Measurements from ENCODE around the gene IFNGR1. TPM values are rescaled to one million over a fixed set of nuclear protein-coding genes. Genes with fewer than 3 reads are reported as not detected.
"Not testable (repeated sequence)": the region's sequence is repeated elsewhere in the genome, so short reads cannot be mapped to it uniquely, and the experiment has no call there.

The IFNGR1 gene
- total and polyA plus RNA-seq, 2 of the 13 experiments (the other 11 are each of a cell fraction or from before 2014, with no cell fraction given): 82.8 to 87.8 TPM

DNA sequence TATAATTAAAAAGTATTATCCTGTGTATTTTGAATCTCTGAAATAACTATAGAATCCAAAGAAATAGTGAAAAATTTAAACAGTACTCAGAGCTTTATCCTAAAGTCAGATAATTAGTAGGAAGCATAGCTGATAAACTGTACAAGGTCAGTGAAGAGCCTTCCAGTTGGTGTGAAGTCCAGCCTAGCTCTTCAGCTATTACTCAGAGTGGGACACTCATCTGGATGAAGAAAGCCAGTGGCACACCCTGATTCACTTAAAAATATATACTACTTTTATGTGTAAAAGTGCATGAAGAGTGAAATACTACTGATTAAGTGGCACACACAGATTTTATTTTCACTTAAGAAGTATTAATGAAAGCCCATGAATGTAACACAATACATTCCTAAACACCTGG is 3.1 kb downstream of the IFNGR1 start:
- H3K27ac ChIP-seq (ENCODE audit: extremely low read length, insufficient read depth, low read length): peak overlapping the region; percentile 88

DNA sequence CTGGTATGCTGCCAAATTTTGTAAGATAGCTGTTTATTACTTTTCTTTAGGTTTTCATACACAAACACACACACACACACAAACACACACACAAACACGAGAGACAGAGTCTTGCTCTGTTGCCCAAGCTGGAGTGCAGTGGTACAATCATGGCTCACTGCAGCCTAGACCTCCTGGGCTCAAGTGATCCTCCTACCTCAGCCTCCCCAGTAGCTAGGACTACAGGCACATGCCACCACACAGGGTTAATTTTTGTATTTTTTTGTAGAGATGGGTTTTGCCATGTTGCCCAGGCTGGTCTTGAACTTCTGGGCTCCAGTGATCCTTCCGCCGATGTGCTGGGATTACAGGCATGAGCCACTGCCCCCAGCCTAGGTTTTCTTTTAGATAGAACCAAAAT is 3.6 kb downstream of the IFNGR1 start:
- Histone ChIP-seq H3K4me1 (ENCODE audit: insufficient read depth, low read length) (peaks cover 68% of the 10 kb centered on the region), H3K79me2 (ENCODE audit: insufficient read depth, low read length) (peaks cover 85% of the 10 kb centered on the region), H3K4me2 (ENCODE audit: low read depth, low read length) (peak overlapping the region; percentile 15; the same call in 1 of the 2 replicates), H3K36me3 (replicated peaks in 1 of 2; ENCODE audit: control insufficient read depth in 1 of 2, insufficient read depth in 2 of 2, low read length in 2 of 2) (peaks cover 0 to 14% of the 10 kb centered on the region in 2 experiments; a peak in 2 of 5 replicates), H4K20me1 (ENCODE audit: insufficient read depth, low read length) (peaks cover 42% of the 10 kb centered on the region)
- H3K27me3 ChIP-seq (ENCODE audit: control insufficient read depth in 1 of 2, insufficient read depth in 2 of 2, low read length in 2 of 2); H2AFZ ChIP-seq (ENCODE audit: low read length); H3K9ac ChIP-seq (ENCODE audit: insufficient read depth, low read depth, low read length); CTCF ChIA-PET (ENCODE audit: low intra/inter-chr PET ratio, low total read pairs); H3K4me3 ChIP-seq (replicated peaks in 1 of 3; ENCODE audit: insufficient read depth in 1 of 3, low read depth in 2 of 3, low read length in 3 of 3); ATAC-seq; FAIRE-seq; BruUV-seq (replicated peaks); in situ Hi-C loops (cut with HindIII; ENCODE audit: extremely low pct_ligation_motif_present, low pct_unique_long_range_greater_than_20kb); DNase-seq (ENCODE audit: low spot score); H3K27ac ChIP-seq (ENCODE audit: extremely low read length, insufficient read depth, low read length); H3K9me3 ChIP-seq (ENCODE audit: low read length): not testable (repeated sequence)
- 91% methylated on average over 3 of the region's 3 CpGs for WGBS (ENCODE audit: low lambda C conversion rate)
- intact Hi-C loops (cut with micrococcal nuclease; ENCODE audit: unreplicated experiment): loop anchor here (5.0 kb wide), 1 partner anchor 42 kb away; no protein-coding TSS in a partner anchor
- POLR2A ChIA-PET: interaction anchor here (1.1 to 1.5 kb wide), 2 partner anchors 26 to 134 kb away, joined by 3 to 4 read pairs; no protein-coding TSS in a partner anchor

More for the DNA sequence above, 3.1 kb downstream of the IFNGR1 start:
- ATAC-seq (no peak), FAIRE-seq (no peak), DNase-seq (ENCODE audit: low spot score) (no peak)
- Histone ChIP-seq H3K4me2 (ENCODE audit: low read depth, low read length) (peak overlapping the region; percentile 92), H3K36me3 (replicated peaks in 1 of 2; ENCODE audit: control insufficient read depth in 1 of 2, insufficient read depth in 2 of 2, low read length in 2 of 2) (peaks cover 0 to 14% of the 10 kb centered on the region in 2 experiments; a peak in 2 of 5 replicates), H3K9ac (ENCODE audit: insufficient read depth, low read depth, low read length) (peak overlapping the region; percentile 92), H3K27me3 (ENCODE audit: control insufficient read depth in 1 of 2, insufficient read depth in 2 of 2, low read length in 2 of 2) (peaks cover 0 to 4% of the 10 kb centered on the region in 2 experiments; a peak in 1 of 5 replicates), H3K9me3 (ENCODE audit: low read length) (no peaks in the 10 kb centered on the region), H3K79me2 (ENCODE audit: insufficient read depth, low read length) (peaks cover 80% of the 10 kb centered on the region), H4K20me1 (ENCODE audit: insufficient read depth, low read length) (peaks cover 42% of the 10 kb centered on the region), H2AFZ (ENCODE audit: low read length) (no peak overlapping the region), H3K4me3 (replicated peaks in 1 of 3; ENCODE audit: insufficient read depth in 1 of 3, low read depth in 2 of 3, low read length in 3 of 3) (peak overlapping the region; percentile 87 to 93 (median 89); a peak in 5 of 6 replicates), H3K4me1 (ENCODE audit: insufficient read depth, low read length) (peaks cover 66% of the 10 kb centered on the region)
- intact Hi-C loops (cut with micrococcal nuclease; ENCODE audit: unreplicated experiment) (loop anchor here (5.0 kb wide), 1 partner anchor 41 kb away; no protein-coding TSS in a partner anchor), in situ Hi-C loops (cut with HindIII; ENCODE audit: extremely low pct_ligation_motif_present, low pct_unique_long_range_greater_than_20kb) (no loop called here)
- no TSS peak for BruUV-seq (replicated peaks)
- ChIA-PET POLR2A (interaction anchor here (1.1 to 1.5 kb wide), 2 partner anchors 26 to 134 kb away, joined by 3 to 4 read pairs; no protein-coding TSS in a partner anchor), CTCF (ENCODE audit: low intra/inter-chr PET ratio, low total read pairs) (no interaction called here)
- TF ChIP-seq FOXC1 (CRISPR knock-in tag; IDR thresholded peaks at IDR 0.05; ENCODE audit: borderline replicate concordance): no peak
- TF ChIP-seq TBX2 (CRISPR knock-in tag; IDR thresholded peaks at IDR 0.05; ENCODE audit: borderline replicate concordance): 0 out of 2 replicates have a peak, but pooled peaks have one; percentile 17

Measured in HepG2 (cell line).